GM18868 (cell line): ENCODE results near the gene RANBP1.
"Not testable (repeated sequence)": the region's sequence is repeated elsewhere in the genome, so short reads cannot be mapped to it uniquely, and the experiment has no call there.

Experiments
- ATAC-seq: cut with Tn5 transposase; IDR thresholded peaks from one replicate; pipeline ENCODE4 v1.9.1; 2021; ENCODE audit warnings: mild to moderate bottlenecking, moderate library complexity; ENCODE audit not compliant: unreplicated experiment

Gene RANBP1

GRCh38 chr22:20149257-20150250 is 33.6 kb downstream of the RANBP1 start:
- no peak for ATAC-seq

GRCh38 chr22:20150381-20151275 is 34.7 kb downstream of the RANBP1 start, which contains the start of gene CCDC188:
TSS of gene CCDC188 (minus strand) at chr22:20151055. CDS start at chr22:20150986, 69 bp downstream.
- ATAC-seq = no peak

- ATAC-seq = no peak
These were observed 35.3 kb downstream of the RANBP1 start for GRCh38 chr22:20151276-20151588.

- no peak for ATAC-seq
These were observed 36.6 kb downstream of the RANBP1 start for GRCh38 chr22:20152464-20152890.

GRCh38 chr22:20153945-20154344 is 38.0 kb downstream of the RANBP1 start:
- ATAC-seq = no peak

- no peak for ATAC-seq
These were observed 38.8 kb downstream of the RANBP1 start for GRCh38 chr22:20154602-20155187.

- ATAC-seq = no peak
These were observed 39.6 kb downstream of the RANBP1 start for GRCh38 chr22:20155330-20156041.

GRCh38 chr22:20156042-20156389 is 40.1 kb downstream of the RANBP1 start:
- ATAC-seq = no peak

- no peak for ATAC-seq
These were observed 40.9 kb downstream of the RANBP1 start for GRCh38 chr22:20156611-20157429.

- no peak for ATAC-seq
These were observed 41.7 kb downstream of the RANBP1 start for GRCh38 chr22:20157430-20158183.

- ATAC-seq = no peak
These were observed 42.6 kb downstream of the RANBP1 start for GRCh38 chr22:20158391-20159036.

- ATAC-seq = no peak
These were observed 43.2 kb downstream of the RANBP1 start for GRCh38 chr22:20159076-20159475.

GRCh38 chr22:20159531-20159930 is 43.6 kb downstream of the RANBP1 start:
- ATAC-seq = not testable (repeated sequence)

GRCh38 chr22:20160041-20160440 is 44.1 kb downstream of the RANBP1 start:
- ATAC-seq = no peak

- ATAC-seq = no peak
These were observed 49.0 kb downstream of the RANBP1 start for GRCh38 chr22:20164863-20165262.

GRCh38 chr22:20165421-20165820 is 49.5 kb downstream of the RANBP1 start:
- no peak for ATAC-seq

GRCh38 chr22:20165913-20166312 is 50.0 kb downstream of the RANBP1 start:
- no peak for ATAC-seq

GRCh38 chr22:20166703-20167102 is 50.8 kb downstream of the RANBP1 start:
- ATAC-seq = no peak
